Calu3 (cell line): ENCODE measurements around the gene TUBB1. TPM values are rescaled to one million over a fixed set of nuclear protein-coding genes. Genes with fewer than 3 reads are reported as not detected.
A peak's percentile ranks its signal among the peaks of the same experiment; 100 is the strongest.

Source experiments
- BruUV-seq: library from RNA; stranded (reverse); fragments of 400-500 nt; replicated peaks from 2 replicates; lab custom pipeline; 2021; lab: Mats Ljungman, UMichigan
- CTCF ChIA-PET: fragments of 300-600 bp; sonication (Branson Sonifier 250); formaldehyde crosslinking; loops from one replicate; lab custom pipeline; 2022; ENCODE audit warnings: antibody characterized with exemption; lab: Charles Lee
- DNase-seq: peaks from one replicate; pipeline ENCODE4 v3.0.0; 2022
- H3K27ac Mint-ChIP-seq: one replicate; pipeline ENCODE4 v1.8.0; 2022; ENCODE audit warnings: mixed read lengths; ENCODE audit not compliant: unreplicated experiment
- H3K27me3 Mint-ChIP-seq: one replicate; pipeline ENCODE4 v1.8.0; 2022; ENCODE audit warnings: mixed read lengths; ENCODE audit not compliant: unreplicated experiment
- H3K36me3 Mint-ChIP-seq: one replicate; pipeline ENCODE4 v1.8.0; 2022; ENCODE audit warnings: mild to moderate bottlenecking, moderate library complexity, mixed read lengths; ENCODE audit not compliant: insufficient read depth, unreplicated experiment
- H3K4me1 Mint-ChIP-seq: one replicate; pipeline ENCODE4 v1.8.0; 2022; ENCODE audit warnings: mild to moderate bottlenecking, low read depth, mixed read lengths; ENCODE audit not compliant: unreplicated experiment
- H3K4me3 Mint-ChIP-seq: one replicate; pipeline ENCODE4 v1.8.0; 2022; ENCODE audit warnings: mild to moderate bottlenecking, low read depth, moderate library complexity, mixed read lengths; ENCODE audit not compliant: unreplicated experiment
- H3K9me3 Mint-ChIP-seq: one replicate; pipeline ENCODE4 v1.8.0; 2022; ENCODE audit warnings: low read depth, mixed read lengths; ENCODE audit not compliant: unreplicated experiment
- intact Hi-C: fragments of 100-400 bp; cut with micrococcal nuclease; formaldehyde crosslinking; loops from one replicate; pipeline ENCODE4 v1.10.0; 2022; ENCODE audit not compliant: unreplicated experiment
- total RNA-seq: library from RNA; stranded (reverse); gene quantifications from 2 replicates; pipeline ENCODE4 v1.2.3, GENCODE V29; 2022
- TF ChIP-seq, protein P1 (sequence below): fragments of 200-600 bp; IDR thresholded peaks from one replicate; pipeline ENCODE4 v1.8.0; 2022; ENCODE audit warnings: antibody characterized with exemption; ENCODE audit not compliant: unreplicated experiment

The TUBB1 gene
- total RNA-seq, 1 experiment from 2014 or later: not detected

DNA sequence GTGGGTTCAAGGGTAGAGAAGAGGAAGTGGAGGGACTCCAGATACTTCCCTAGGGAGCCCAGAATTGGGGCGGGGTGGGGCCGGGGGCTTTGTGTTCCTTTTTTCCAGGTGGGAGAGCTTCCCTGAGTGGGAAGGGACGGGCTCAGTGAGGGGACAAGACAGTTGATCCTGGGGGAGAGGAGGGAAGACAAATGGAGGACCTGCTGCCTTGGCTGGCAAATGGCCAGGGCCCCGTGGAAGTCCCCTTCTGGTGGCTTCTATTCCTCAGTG lies 14.8 kb upstream of the TUBB1 start:
- Mint-ChIP-seq H3K4me3 (peak overlapping the region; percentile 78), H3K27ac (no peak overlapping the region), H3K36me3 (peaks cover 52% of the 10 kb centered on the region), H3K4me1 (peaks cover 25% of the 10 kb centered on the region), H3K9me3 (no peaks in the 10 kb centered on the region), H3K27me3 (no peaks in the 10 kb centered on the region)
- DNase-seq: no peak
- CTCF ChIA-PET: no interaction called here
- intact Hi-C loops: no loop called here
- no TSS peak for BruUV-seq
- TF ChIP-seq, protein P1, sequence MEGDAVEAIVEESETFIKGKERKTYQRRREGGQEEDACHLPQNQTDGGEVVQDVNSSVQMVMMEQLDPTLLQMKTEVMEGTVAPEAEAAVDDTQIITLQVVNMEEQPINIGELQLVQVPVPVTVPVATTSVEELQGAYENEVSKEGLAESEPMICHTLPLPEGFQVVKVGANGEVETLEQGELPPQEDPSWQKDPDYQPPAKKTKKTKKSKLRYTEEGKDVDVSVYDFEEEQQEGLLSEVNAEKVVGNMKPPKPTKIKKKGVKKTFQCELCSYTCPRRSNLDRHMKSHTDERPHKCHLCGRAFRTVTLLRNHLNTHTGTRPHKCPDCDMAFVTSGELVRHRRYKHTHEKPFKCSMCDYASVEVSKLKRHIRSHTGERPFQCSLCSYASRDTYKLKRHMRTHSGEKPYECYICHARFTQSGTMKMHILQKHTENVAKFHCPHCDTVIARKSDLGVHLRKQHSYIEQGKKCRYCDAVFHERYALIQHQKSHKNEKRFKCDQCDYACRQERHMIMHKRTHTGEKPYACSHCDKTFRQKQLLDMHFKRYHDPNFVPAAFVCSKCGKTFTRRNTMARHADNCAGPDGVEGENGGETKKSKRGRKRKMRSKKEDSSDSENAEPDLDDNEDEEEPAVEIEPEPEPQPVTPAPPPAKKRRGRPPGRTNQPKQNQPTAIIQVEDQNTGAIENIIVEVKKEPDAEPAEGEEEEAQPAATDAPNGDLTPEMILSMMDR: no peak

DNA sequence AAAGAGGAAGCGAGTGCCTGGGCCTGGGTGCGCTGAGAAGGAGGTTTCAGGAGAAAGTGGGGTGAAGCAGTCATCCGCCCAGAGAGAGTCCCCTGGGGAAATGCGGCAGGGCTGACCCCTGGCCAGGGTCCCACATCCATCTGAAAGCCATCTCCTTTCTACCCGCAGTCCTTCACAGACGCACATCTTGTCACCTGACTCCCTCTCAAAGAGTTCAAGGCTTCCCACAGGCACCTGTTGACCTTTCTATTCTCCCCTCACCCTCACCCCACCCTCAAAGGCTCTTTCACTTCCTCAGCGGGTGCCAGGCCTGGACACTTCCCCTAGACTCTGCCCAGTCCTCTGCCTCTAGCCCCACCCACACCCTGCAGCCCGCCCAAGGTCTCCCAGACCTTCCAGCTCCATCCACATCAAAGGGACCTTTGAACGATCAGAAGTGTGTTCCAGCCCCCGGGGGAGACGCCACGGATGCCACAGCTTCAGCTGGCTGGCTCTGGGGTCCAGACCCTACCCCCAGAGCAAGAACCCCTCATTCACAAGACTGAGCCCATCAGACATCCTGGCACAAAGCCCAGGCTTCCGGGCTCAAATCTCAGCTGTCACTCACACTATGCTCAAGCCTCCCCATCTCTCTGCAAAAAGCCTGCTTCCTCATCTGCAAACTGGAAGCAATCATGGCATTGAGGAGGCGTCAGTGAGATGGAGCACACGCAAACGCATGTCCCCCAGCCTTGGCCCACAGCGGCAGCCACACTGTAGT lies 14.3 kb upstream of the TUBB1 start:
- CTCF ChIA-PET: interaction anchor here (0.6 kb wide), 1 partner anchor 256 kb away, joined by 5 read pairs; no protein-coding TSS in a partner anchor
- Mint-ChIP-seq H3K27me3 (no peaks in the 10 kb centered on the region), H3K4me3 (peak overlapping the region; percentile 78), H3K27ac (no peak overlapping the region), H3K9me3 (no peaks in the 10 kb centered on the region), H3K4me1 (peaks cover 28% of the 10 kb centered on the region), H3K36me3 (peaks cover 48% of the 10 kb centered on the region)
- BruUV-seq: no TSS peak
- intact Hi-C loops: no loop called here
- TF ChIP-seq, protein P1: no peak
- DNase-seq: no peak

DNA sequence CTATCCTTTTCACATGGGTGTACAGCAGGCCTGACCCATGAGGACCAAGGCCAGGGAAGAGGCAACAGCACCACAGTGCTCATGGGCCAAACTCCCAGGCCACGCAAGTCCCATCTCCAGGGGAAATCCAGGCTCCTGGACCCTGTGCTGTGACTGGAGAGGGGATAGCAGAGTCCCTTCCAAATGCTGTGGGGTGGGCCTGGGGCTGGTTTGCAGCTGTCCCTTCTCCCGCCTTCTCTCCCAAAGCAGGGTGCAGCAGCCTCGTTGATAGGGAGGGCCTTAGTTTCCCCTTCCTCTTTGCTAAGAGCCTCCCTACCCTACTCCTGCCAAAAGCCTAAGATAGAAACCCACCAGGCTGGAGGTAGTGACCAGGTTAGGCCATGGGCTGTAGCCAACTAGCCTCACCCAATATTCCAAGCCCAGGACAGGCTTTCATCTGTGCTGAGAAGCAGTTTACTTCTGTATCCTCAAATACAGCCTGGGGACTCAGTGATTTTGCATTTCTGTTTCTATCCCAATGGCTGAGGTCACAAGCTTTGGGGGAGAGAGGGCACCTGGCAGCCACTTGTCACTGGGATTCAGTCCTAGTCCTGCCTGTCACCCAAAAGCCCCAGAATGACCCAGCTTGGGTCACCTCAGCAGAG lies 13.6 kb upstream of the TUBB1 start:
- DNase-seq: no peak
- TF ChIP-seq, protein P1: no peak
- CTCF ChIA-PET: interaction anchor here (0.6 kb wide), 1 partner anchor 255 kb away, joined by 5 read pairs; no protein-coding TSS in a partner anchor
- Mint-ChIP-seq H3K4me1 (peaks cover 35% of the 10 kb centered on the region), H3K4me3 (peak overlapping the region; percentile 78), H3K27me3 (no peaks in the 10 kb centered on the region), H3K27ac (peak overlapping the region; percentile 30), H3K36me3 (peaks cover 49% of the 10 kb centered on the region), H3K9me3 (no peaks in the 10 kb centered on the region)
- intact Hi-C loops: no loop called here
- BruUV-seq: no TSS peak

DNA sequence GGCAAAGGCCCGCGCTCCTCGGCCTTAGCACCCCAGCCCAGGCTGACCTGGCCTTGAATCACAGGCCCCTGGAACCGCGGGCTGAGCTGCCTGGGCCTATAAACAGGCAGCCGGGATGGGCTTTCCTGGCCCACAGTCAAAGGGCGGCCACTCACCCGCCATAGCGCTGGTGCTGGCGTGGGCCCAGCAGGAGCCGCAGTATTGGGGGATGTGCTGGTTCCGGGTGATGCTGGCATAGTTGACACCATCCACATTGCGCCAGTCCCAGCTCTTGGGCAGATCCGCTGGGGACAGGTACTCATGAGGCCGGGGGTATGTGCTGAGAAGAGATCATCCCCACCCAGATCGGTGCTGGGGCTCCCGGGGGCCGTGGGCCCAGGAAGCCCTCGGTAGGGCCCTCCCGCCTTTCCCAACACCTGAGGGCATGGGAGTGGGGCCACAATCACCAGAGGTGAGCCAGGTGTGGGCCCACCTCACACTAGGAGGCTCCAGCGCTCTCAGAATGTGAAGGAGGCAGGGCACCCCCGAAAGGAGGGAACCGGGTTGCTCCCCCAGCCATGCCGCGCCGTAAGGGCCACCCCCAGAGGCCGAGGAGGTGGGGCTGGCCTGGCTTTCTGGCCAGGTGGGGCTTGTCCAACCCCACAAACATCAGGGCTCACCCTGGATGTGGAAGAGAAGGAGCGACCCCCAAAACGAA lies 12.9 kb upstream of the TUBB1 start:
- intact Hi-C loops: no loop called here
- CTCF ChIA-PET: no interaction called here
- no peaks in the 10 kb centered on the region for H3K9me3 Mint-ChIP-seq
- peaks cover 42% of the 10 kb centered on the region for H3K4me1 Mint-ChIP-seq
- peak overlapping the region; percentile 78 for H3K4me3 Mint-ChIP-seq
- peak; percentile 31 for DNase-seq
- TSS peak; percentile 41 for BruUV-seq
- no peaks in the 10 kb centered on the region for H3K27me3 Mint-ChIP-seq
- H3K27ac Mint-ChIP-seq: peak overlapping the region; percentile 30
- peaks cover 52% of the 10 kb centered on the region for H3K36me3 Mint-ChIP-seq
- TF ChIP-seq, protein P1: no peak
